B cell (primary cell): ENCODE results near the gene LTA4H.

Experiments
- CTCF ChIP-seq: fragments of 200-600 bp; IDR thresholded peaks from one replicate; pipeline ENCODE4 v1.8.0; 2022; ENCODE audit warnings: antibody characterized with exemption, mild to moderate bottlenecking
- EZH2 ChIP-seq: IDR thresholded peaks from 2 replicates; pipeline ENCODE4 v1.6.1; 2012; ENCODE audit warnings: borderline replicate concordance, low read depth, mild to moderate bottlenecking, moderate library complexity, low read length; ENCODE audit not compliant: insufficient read depth, poor library complexity, severe bottlenecking

- TF ChIP-seq CTCF (no peak), EZH2 (no peak)
Measured at GRCh38 chr12:96070670-96071279, 35.4 kb upstream of the LTA4H start.
